ENCODE data around the gene COL4A2. TPM values are rescaled to one million over a fixed set of nuclear protein-coding genes. Genes with fewer than 3 reads are reported as not detected.

Gene COL4A2
- total and polyA plus RNA-seq, 9 donors, result 59.5 to 171 (median 136) TPM

DNA sequence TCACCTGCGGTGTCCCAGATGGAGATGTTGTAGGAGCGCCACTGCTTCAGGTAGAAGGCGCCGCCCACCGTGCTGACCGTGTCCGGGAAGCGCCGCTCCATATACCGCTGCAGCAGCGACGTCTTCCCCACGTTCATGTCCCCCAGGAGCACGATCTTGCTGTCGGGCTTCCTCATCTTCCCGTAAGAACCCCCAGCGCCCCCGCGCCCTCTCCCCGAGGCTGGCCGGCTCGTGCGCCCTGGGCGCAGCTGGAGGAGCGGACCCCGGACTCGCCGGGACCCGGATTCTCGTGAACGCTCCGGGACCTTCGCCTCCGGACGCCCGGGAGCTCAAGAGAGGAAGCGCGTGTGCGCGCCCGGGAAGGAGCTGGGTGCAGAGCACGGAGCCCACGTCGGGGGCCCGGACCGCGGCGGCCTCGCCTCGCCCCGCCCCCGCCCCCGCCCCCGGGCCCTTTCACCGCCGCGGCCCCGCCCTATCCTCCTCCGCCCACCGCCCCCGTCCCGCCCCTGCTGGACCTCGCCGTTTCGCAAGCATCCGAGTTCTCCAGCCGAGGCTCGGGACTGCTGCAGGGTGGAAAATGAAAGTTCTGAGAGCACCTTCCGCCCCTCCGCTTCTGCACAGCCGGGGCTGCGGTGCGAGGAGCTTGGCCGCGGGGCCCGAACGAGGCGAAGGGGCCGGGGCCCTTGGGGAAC, 254.4 kb downstream of the COL4A2 start, which contains the start of gene RAB20:
RAB20 (minus strand) TSS at position 379 of the 692 bp plus-strand sequence; CDS start at position 176, 203 bp downstream.
- H3K27me3 ChIP-seq, result no peaks in the 10 kb centered on the region
- peak; percentile 88 to 91 (median 90) for DNase-seq
- WGBS, 3 donors, result 1% methylated on average over 30 to 79 of the region's 79 CpGs
- H3K4me3 ChIP-seq, result peak within 1 kb of the TSS; percentile 72
- H3K27ac ChIP-seq, result peak within 1 kb of the TSS; percentile 66 to 95
- H3K4me1 ChIP-seq (ENCODE audit: insufficient read depth), result peaks cover 6% of the 10 kb centered on the region
- no peak for TF ChIP-seq EP300 (IDR thresholded peaks at IDR 0.05)
- peak; percentile 22 for TF ChIP-seq POLR2A (IDR thresholded peaks at IDR 0.05)
- H3K36me3 ChIP-seq, result no peaks in the 10 kb centered on the region
- intact Hi-C loops (cut with DNase I), result no loop called here
- no peaks in the 10 kb centered on the region for H3K9me3 ChIP-seq

- 2 to 4% (median 3%) methylated on average over 24 of the region's 24 CpGs for WGBS, 3 donors
- TF ChIP-seq, protein P1, sequence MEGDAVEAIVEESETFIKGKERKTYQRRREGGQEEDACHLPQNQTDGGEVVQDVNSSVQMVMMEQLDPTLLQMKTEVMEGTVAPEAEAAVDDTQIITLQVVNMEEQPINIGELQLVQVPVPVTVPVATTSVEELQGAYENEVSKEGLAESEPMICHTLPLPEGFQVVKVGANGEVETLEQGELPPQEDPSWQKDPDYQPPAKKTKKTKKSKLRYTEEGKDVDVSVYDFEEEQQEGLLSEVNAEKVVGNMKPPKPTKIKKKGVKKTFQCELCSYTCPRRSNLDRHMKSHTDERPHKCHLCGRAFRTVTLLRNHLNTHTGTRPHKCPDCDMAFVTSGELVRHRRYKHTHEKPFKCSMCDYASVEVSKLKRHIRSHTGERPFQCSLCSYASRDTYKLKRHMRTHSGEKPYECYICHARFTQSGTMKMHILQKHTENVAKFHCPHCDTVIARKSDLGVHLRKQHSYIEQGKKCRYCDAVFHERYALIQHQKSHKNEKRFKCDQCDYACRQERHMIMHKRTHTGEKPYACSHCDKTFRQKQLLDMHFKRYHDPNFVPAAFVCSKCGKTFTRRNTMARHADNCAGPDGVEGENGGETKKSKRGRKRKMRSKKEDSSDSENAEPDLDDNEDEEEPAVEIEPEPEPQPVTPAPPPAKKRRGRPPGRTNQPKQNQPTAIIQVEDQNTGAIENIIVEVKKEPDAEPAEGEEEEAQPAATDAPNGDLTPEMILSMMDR (IDR thresholded peaks at IDR 0.05), result no peak
- TF ChIP-seq EP300 (IDR thresholded peaks at IDR 0.05), result no peak
- TF ChIP-seq POLR2A (IDR thresholded peaks at IDR 0.05), result no peak
- Histone ChIP-seq H3K9me3 (no peaks in the 10 kb centered on the region), H3K27me3 (no peaks in the 10 kb centered on the region), H3K4me1 (ENCODE audit: insufficient read depth) (peaks cover 6% of the 10 kb centered on the region), H3K4me3 (peak overlapping the region; percentile 72), H3K27ac (peak overlapping the region in 1 of 2 donors; percentile 95), H3K36me3 (no peaks in the 10 kb centered on the region)
- intact Hi-C loops (cut with DNase I), result no loop called here
- DNase-seq, result no peak
Observed at GRCh38 chr13:110562036-110562597, 255.0 kb downstream of the COL4A2 start.

Small RNA genes lying within 50 kb of the gene (microRNA-seq; reads per million reads assigned to microRNA genes)
- gene MIR8073, result 0 reads per million in 3 donors

Small RNA genes lying within 50 kb of the gene (small RNA-seq; reads per million reads assigned to genes)
- gene MIR8073, result not detected

Other genes with a start within 250 kb of the COL4A2 start
- 100 to 1,000 TPM in 3 of 7 donors, 10 to 100 TPM in 4; 42.3 to 106 (median 73.2) TPM for gene COL4A1, start 127 bp upstream of the COL4A2 start, total RNA-seq
- 100 to 1,000 TPM in 1 of 2 donors, 10 to 100 TPM in 1; 87.5 to 421 TPM for gene COL4A1, start 127 bp upstream of the COL4A2 start, polyA plus RNA-seq

Measured in ovary (tissue), 9 donors.